ENCODE results near the gene ARMH4.
"Not testable (repeated sequence)": the region's sequence is repeated elsewhere in the genome, so short reads cannot be mapped to it uniquely, and the experiment has no call there.

The ARMH4 gene

DNA sequence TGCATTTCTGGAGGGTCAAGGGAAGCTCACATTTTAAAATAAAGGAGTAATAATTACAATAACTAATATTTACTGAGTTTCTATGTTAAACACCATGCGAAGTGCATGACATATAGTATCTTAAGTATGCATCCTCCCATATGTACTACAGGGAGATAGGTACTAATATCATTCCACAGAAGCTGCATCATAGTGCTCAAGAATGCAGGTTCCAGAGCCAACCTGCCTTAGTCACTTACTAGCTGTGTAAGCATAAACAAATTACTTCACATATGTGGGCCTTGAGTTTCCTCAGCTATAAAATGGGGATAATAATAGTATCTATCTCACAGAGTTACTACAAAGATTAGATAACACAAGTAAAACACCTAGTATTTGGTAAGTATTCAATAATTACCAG is 18.3 kb downstream of the ARMH4 start:
- H3K4me3 ChIP-seq (ENCODE audit: control insufficient read depth, low read depth, low read length), result no peak overlapping the region
- TF ChIP-seq, protein P1, sequence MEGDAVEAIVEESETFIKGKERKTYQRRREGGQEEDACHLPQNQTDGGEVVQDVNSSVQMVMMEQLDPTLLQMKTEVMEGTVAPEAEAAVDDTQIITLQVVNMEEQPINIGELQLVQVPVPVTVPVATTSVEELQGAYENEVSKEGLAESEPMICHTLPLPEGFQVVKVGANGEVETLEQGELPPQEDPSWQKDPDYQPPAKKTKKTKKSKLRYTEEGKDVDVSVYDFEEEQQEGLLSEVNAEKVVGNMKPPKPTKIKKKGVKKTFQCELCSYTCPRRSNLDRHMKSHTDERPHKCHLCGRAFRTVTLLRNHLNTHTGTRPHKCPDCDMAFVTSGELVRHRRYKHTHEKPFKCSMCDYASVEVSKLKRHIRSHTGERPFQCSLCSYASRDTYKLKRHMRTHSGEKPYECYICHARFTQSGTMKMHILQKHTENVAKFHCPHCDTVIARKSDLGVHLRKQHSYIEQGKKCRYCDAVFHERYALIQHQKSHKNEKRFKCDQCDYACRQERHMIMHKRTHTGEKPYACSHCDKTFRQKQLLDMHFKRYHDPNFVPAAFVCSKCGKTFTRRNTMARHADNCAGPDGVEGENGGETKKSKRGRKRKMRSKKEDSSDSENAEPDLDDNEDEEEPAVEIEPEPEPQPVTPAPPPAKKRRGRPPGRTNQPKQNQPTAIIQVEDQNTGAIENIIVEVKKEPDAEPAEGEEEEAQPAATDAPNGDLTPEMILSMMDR (IDR thresholded peaks at IDR 0.05; ENCODE audit: control insufficient read depth, insufficient read depth, low read depth, low read length, missing control alignments), result no peak
- DNase-seq (ENCODE audit: low read depth), result no peak

DNA sequence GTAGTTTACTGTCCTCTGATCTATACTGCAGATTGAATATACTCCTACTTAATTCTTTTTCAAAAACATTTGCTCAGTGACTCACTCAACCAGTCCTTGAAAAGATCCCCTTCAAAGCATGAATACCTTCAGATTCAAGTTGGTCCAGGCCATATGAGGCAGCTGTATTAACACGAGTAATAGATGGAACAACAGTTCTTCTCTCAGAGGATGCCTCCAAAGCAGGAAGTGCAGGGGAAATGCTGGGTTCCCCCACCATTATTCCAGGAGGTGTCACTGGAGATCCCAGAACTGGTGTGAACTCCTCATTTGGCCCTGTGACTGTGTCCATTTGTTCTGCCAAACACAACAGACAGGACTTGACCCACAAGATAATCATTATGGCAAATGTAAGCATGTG is 20.6 kb downstream of the ARMH4 start:
- DNase-seq (ENCODE audit: low read depth), result no peak
- H3K4me3 ChIP-seq (ENCODE audit: control insufficient read depth, low read depth, low read length), result no peak overlapping the region
- TF ChIP-seq, protein P1 (IDR thresholded peaks at IDR 0.05; ENCODE audit: control insufficient read depth, insufficient read depth, low read depth, low read length, missing control alignments), result peak; percentile 14

DNA sequence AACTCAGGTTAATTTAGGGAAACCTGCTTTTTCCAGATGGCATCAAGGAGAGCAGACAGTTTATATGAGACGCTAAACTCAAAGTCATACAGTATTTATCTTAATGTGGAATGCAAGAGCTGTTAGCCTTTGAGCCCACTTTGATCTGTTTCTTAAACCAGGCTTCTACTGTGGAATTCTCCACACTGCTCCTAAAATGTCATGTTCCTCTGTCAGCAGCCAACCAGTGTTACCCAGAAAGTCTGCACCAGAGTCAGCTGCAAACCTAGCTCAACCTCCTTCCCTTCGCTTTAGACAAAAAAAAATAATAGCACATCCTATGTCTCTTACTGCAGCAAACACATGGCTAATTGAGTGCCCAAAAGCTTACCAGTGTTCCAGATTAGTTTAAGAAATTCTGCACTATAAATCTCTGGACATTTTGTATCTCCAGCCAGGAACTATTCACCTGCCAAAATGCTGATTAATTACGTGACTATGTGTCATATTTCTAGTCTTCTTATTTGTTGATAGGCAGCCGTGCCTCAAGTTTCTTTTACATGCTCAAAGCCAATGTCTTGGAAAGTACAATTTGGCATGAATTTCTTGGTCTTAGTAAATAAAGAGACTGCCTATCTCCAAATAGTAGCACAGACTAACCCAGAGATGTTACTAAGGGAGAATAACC is 21.8 kb downstream of the ARMH4 start:
- TF ChIP-seq, protein P1 (IDR thresholded peaks at IDR 0.05; ENCODE audit: control insufficient read depth, insufficient read depth, low read depth, low read length, missing control alignments), result no peak
- no peak for DNase-seq (ENCODE audit: low read depth)
- no peak overlapping the region for H3K4me3 ChIP-seq (ENCODE audit: control insufficient read depth, low read depth, low read length)

DNA sequence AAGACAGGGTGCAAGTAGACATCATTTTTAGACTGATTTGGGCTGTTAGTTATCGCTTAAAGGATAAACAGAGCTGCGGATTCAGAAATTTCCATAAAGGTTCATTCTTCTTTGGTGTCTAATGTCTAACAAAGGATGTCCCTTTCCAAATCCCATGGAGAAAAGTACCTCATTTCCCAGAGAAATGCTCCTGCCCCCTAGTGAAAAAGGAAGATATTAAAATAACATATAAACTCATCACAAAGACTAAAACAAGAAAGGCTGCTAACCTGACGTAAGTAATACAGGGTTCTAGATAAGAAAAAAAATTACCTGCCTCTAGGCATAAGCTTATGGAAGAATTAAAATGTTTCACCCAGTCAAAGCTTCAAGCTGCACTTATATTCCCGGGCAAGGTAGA is 22.8 kb downstream of the ARMH4 start:
- no peak overlapping the region for H3K4me3 ChIP-seq (ENCODE audit: control insufficient read depth, low read depth, low read length)
- TF ChIP-seq, protein P1 (IDR thresholded peaks at IDR 0.05; ENCODE audit: control insufficient read depth, insufficient read depth, low read depth, low read length, missing control alignments), result peak; percentile 13
- DNase-seq (ENCODE audit: low read depth), result no peak

GRCh38 chr14:58128416-58128815 is 23.6 kb downstream of the ARMH4 start:
- no peak overlapping the region for H3K4me3 ChIP-seq (ENCODE audit: control insufficient read depth, low read depth, low read length)
- DNase-seq (ENCODE audit: low read depth), result no peak
- TF ChIP-seq, protein P1 (IDR thresholded peaks at IDR 0.05; ENCODE audit: control insufficient read depth, insufficient read depth, low read depth, low read length, missing control alignments), result no peak

GRCh38 chr14:58122546-58122945 is 29.5 kb downstream of the ARMH4 start:
- not testable (repeated sequence) for DNase-seq (ENCODE audit: low read depth); H3K4me3 ChIP-seq (ENCODE audit: control insufficient read depth, low read depth, low read length)

DNA sequence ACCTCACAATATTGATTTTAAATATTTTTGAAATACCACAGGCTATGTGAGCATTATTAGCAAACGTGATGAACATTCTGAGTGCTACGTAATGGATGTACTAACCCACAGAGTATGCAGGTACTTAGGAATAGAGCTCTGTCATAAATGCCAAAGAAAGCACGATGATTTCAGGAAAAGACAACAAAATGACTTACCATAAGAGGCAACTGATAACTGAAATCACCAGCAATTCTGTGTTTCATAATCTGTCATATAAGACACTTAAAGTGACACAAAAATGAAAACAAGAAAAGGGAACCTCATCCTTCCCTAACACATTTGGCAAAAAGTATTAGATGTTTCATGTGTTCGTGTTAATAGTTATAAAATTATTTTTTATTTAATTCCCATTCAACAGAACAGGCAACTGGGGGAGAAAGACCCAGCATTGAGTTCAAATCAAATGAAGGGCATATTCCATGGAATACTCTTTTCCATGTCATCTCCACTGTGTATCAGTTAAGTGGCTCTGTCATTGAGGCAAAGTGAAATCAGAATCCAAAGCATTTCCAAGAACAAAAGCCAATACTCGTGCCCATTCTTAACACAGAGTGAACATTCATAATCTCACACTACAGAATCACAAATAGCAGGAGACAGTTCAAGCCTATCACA is 30.4 kb downstream of the ARMH4 start:
- H3K4me3 ChIP-seq (ENCODE audit: control insufficient read depth, low read depth, low read length), result no peak overlapping the region
- DNase-seq (ENCODE audit: low read depth), result no peak
- TF ChIP-seq, protein P1 (IDR thresholded peaks at IDR 0.05; ENCODE audit: control insufficient read depth, insufficient read depth, low read depth, low read length, missing control alignments), result no peak
